Anterior cingulate cortex (tissue), 58 donors: Measurements from ENCODE around the gene ESM1.

ENCODE experiments used
- DNase-seq, 58 donors: peaks; one replicate each; lab custom pipeline; 2025; lab: John Stamatoyannopoulos, UW

Gene ESM1

DNA sequence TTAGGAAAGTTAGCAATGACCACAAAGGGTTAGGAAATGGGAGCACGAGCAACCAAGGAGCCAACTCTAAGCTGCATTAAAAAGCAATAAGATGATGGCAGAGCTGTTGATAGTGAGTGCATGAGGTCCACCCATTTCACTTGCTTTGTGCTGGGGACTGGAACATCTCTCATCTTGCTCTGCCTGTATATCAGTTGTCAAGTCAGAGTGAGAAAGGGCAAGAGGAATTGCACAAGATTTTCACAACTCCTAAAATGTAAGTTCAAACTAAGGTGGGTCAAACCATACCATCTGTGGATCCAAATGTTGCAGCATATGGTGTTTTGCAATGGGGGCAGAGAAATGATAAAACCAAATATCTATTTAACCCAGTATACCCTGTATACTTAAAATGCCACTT is 2.8 kb upstream of the ESM1 start:
- DNase-seq, result no peak

DNA sequence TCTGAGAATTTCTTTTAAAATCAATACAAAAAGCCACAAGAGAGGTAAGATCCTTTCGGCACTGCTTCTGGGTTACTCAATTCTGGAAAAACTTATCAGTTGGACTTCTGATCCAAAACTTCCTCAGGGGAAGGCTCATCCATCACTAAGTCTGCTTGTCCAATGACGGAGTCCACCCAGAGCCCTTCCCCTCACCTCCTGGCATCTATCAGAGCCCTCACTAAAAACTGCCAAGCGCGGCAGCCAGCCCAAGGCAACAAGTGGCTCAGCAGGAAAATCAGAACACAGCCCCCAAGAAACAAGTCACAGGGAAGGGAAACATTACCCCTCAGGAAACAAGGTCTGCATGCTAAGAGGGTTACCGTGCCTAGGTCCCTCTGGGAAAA is 869 bp upstream of the ESM1 start:
- no peak for DNase-seq

DNA sequence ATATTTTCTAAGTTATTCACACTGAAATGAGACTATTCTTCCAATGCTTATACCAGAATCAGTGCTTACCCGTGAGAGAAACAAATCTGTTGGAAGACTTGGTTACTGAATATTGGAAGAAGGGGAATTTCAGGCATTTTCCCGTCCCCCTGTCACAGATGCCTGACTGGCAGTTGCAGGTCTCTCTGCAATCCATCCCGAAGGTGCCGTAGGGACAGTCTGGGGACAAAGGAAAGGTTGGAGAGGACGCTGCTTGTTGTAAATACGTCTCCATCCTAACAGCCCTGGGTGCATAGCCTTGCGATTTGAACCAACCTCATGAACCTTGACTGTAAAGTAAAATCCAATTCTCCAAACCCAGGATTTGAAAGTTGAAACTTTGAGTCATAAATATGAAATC is 3.5 kb downstream of the ESM1 start:
- no peak for DNase-seq

DNA sequence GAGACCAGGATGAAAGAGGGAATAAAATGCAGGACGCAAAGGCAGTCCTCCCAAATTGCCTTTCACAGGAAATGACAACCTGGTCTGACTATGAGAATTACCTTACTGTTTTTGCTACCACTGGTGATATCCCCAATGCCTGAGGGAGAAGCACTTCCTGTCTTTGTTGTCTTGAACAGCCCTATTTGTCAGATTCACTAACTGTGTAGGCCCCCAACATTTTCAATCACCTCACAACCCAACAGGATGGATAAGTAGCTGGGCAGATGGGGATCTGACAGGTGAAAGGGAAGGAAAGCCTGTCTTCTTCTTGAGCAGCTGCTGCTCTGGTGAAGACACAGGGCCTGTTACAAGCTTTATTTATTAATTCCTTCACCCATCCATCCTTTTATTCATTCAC is 9.7 kb downstream of the ESM1 start:
- no peak for DNase-seq

DNA sequence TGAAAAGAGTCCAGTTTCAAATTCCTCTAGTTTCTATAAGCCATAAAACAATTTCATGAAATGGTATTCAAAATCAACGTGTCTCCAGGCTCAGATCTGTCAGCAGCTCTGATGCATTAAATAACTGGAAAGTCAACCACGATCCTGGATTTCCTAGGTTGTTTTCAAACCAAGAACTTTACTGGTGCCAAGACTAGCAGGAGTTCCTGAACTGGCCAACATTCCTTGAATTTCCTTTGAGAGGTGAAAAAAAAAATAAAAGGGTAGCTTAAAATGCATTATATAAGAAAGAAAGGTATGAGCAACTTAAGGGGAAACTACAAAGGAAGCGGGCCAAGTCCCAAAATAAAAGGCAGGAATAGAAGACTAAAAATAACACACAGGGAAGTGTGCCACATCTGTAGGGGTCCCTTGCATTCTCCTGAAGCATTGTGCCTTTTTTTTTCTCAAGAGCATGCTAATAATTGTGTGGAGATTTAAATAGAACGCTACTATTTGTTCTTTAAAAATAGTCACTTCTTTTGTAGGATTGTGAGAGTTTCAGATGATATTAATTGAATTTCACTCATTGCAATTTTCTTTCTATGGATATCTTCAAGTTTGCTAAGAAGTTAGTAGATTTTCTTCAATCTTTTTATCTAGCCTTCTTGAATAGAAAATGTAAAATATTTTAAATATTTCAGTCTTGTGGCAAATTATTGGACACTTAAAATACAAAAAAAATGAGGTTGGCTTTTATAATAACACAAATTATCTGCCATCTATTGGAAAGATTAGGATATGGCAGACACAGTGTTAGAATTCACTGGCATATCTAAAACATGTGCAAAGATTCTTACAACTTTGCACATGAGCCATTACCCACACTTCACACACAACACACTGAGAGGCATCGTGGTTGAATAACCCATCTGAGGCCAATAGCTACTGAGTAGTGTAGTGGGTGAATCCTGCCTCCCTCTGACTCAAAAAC is 15.3 kb downstream of the ESM1 start:
- DNase-seq, result no peak

DNA sequence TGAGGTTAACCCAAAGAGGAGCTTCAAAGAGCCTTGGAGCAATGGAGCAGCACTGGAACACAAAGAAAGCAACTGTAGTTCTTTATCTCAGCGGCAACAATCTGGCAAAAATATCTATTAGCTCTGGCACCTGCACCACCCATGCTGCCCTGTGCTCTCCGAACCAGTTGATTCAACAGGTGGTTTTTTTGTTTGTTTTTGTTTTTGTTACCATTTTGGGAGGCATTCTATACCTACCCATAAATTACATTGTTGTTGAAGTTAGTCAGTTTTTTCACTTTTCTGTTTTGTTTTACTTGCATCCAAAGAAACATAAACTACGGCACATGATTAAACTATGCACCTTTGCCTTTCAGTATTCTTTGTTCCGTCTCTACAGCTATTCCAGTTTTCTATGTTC is 16.2 kb downstream of the ESM1 start:
- no peak for DNase-seq

DNA sequence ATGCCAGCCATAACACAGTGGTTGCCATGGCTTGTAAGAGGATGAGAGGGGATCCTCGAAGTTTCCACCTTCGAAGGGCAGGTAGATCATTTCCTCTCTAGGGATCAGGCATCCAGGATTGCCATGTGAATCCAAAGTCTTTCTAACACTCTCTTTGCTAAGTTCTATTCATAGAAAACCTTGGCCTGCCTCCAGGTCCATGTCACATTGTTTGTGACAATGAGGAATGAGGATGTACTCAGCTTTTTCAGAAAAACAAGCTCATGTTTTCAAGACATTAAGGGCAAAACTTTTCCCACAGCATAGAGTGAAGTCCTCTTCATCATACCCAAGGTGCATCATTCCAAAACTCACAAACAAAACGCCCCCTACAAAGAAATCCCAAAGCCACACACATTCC is 19.6 kb downstream of the ESM1 start:
- DNase-seq, result no peak

DNA sequence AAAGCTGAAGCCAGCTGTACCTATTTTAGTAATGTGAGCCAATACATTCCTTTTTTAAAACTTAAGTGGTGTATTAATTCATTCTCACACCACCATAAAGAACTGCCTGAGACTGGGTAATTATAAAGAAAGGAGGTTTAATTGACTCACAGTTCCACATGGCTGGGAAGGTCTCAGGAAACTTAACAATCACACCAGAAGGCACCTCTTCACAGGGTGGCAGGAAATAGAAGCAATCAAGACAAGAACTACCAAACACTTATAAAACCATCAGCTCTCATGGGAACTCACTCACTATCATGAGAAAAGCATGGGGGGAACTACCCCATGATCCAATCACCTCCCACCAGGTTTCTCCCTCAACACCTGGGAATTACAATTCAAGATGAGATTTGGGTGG is 21.0 kb downstream of the ESM1 start:
- DNase-seq, result no peak

DNA sequence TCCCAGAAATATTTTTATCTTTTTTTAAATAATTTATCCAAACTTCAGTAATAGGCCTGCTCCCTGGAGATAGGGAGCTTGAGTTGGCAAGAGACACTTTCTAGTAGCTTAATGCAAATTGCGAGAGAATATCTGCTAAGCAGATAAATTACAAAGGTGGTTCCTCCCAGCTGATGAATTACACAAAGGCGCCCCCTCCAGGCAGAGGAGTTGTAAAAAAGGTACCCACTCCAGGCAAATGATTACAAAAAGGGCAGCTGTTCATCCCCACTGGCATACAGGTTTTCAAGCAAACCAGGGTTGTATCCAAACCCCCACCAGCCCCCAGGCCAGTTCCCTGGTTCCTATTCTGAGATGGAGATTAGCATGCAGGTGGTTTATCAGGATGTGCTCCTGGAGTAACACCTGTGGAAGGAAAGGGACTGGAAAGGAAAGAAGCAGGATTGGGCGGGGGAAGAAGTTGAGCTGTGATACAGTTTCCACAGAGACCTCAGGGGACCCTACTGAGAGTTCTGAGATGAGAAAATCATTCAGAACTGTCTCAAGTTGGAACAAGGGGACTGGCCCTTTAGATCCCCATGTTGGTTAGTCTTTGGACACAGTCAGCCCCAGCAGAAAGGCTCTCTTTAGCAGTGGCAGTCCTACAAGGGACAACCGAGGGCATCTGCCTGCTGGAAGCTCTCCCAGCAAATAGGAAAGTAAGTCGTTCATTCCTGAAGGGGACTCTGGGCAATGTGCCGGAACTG is 25.5 kb downstream of the ESM1 start:
- no peak for DNase-seq

DNA sequence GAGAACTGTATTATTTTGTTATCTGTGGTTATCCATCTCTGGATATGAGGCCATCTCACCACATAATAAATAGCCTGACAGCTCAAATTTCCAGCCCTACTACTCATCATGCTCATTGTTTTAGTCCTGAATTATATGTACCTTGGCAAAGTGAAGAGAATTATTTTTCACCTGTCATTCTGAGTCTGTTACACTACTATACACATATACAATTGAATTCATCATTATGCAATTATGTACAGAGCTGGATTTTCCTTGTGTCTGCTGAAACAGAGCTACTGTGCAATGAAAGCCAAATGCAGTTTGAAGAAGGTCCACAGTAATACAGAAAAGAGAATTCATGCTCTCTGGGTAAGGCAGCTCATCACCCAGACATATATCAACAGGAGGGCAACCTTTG is 28.5 kb downstream of the ESM1 start:
- no peak for DNase-seq

DNA sequence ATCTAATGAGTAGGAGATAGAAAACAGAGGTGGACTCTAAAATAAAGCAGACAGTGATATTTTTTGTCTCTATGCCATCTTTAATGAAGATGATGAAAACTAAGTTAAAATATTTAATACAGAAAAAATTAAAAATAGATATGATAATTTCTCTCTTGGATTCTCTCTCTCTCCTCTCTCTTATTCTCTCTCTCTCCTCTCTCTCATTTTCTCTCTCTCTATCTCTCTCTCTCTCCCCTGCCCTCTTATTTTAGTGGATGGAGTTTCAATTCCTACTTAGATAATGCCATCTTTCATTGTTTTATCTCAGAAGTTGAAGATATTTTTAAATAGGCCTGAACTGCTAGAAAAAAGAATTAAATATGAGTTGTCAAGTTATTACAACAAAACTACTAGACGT is 38.2 kb downstream of the ESM1 start:
- no peak for DNase-seq

DNA sequence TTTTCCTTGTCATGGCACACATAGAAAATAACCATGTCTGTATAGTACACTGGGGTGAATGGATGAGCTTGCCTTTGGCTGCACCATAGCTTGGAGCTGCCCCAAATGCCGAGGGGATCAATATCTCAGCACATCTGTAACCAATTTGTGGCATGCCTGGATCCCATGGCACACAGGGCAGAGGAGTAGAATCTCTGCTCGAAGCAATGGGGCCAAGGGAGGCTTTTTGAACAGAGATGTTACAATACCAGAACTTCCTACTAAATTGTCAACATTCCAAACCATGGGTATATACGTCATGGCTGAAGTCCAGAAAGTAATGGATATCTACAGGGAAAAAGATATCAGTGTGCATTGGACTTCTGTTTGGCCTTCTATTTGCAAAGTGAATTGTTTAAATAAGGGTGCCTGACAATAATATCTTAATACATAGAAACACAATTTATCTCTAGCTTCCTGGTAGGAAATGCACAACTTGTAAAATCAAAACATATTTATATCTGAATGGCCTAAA is 39.0 kb downstream of the ESM1 start:
- no peak for DNase-seq

DNA sequence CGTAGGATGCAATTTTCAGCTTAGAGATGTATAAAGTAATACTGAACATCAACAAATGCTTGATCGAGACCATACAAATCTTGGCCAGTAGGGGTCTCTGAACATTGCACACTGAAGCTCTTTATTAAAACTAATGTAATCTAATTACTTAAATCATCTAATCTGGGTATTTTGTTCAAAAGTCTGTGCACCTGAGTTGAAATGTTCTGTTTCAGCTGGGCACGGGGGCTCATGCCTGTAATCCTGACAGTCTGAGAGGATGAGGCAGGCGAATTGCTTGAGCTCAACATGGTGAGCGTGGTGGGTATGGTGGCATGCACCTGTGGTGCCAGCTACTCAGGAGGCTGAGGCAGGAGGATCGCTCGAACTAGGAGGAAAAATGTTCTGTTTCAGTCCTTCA is 41.0 kb downstream of the ESM1 start:
- DNase-seq, result peak in 2 of 58 donors; percentile 2 to 3

DNA sequence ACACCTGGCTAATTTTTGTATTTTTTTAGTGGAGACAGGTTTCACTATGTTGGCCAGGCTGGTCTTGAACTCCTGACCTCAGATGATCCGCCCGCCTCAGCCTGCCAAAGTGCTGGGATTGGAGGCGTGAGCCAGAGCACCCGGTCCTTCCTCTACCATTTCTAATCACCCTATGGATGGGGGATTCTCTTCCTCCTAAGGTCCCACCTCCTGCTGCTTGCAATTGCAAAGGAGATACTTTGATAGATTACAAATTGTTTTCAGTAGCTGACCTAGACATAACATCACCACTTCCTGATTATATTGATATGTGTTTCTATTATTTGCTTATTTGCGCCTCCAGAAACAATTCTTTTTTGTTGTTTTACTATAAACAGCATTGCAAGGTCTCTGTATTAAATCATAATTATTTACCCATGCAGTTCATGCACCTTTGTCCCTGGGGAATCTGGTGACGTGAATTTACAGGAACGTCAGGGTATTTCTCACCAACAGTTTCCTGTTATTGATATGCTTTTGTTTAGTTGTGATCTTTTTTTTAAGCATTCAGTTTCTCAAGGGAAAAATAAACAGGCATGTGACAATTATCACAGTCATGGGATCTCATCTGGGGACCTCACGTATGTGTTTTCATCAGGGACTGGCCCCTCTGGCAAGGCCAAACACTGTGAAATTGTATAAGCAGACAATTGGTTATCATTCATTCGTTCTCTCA is 43.2 kb downstream of the ESM1 start:
- DNase-seq, result no peak

DNA sequence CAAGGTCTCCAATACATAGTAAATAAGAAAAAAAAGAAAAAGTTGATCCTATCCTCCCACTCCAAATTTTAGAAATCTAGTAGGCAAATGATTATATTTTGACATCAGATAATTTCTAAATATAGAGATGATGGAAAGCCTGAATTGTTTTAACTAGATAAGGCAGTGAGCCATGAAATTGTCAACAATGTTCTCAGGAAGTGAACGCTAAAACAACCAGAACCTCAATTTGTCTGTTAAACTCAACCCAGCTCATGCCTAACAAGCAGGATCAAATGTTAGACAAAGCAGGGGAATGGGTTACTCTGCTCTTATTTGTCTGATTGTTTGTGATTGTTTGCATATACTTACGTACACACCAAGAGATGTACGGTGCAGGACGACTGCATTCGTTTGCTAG is 49.2 kb downstream of the ESM1 start:
- DNase-seq, result no peak

DNA sequence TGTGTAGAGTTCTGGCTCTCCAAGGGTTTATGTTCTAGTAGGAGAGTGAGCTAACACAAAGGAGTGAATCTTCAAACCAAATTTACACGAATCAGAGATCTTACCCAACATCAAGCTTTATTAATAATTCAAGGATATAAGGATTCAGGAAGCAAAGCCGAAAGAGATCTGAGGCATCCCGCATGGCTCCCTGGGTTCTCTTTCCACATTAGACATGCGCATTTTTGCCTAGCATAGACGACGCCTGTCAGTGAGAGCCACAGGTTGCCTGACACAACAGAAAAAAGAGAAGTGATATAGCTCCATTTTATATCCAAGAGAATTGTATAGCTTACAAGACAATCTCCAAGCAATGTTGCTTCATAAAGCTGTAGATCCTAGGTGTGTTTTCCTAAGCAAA is 52.6 kb downstream of the ESM1 start:
- no peak for DNase-seq

DNA sequence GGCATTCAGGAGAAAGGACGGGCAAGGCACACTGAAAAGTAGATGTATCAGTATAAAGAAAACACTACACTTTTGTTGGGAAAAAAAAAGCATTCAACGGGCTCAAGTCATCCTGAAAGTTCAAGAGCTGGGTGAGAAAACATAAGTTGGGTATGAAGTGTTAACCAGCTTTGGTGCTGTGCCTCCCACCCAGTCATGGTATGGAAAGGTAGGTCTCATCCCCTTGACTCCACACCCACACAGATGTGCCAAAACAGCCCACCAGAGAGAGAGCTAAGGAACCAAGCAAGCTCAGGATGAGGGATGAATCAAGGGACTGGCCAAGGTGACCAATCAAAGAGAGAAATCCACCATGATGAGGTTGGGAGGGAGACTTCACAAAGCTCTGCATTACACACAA is 54.7 kb downstream of the ESM1 start:
- no peak for DNase-seq
